Endothelial cell of umbilical vein (primary cell): ENCODE results near the gene CDYL. TPM values are rescaled to one million over a fixed set of nuclear protein-coding genes. Genes with fewer than 3 reads are reported as not detected.

Source experiments
- BruUV-seq: library from RNA; stranded (reverse); fragments of 400-500 nt; replicated peaks from 2 replicates; lab custom pipeline; 2021; lab: Mats Ljungman, UMichigan
- CTCF ChIA-PET: fragments of 300-600, 350-600 bp; sonication (Branson Sonifier 250); formaldehyde crosslinking; loops from one replicate; lab custom pipeline; 2021; ENCODE audit warnings: antibody characterized with exemption, inconsistent platforms; lab: Charles Lee
- POLR2A ChIA-PET: fragments of 300-600, 350-600 bp; sonication (Branson Sonifier 250); formaldehyde crosslinking; loops from one replicate; lab custom pipeline; 2021; ENCODE audit warnings: antibody characterized with exemption, inconsistent platforms; lab: Charles Lee
- DNase-seq: peaks from one replicate; pipeline ENCODE4 v3.0.0-alpha.2; 2011; ENCODE audit warnings: low read depth, low spot score
- FAIRE-seq: peaks from 2 replicates; lab custom pipeline; 2011; peaks lifted over from hg19 to GRCh38; lab: Jason Lieb, UNC
- H2AFZ ChIP-seq: 2 replicates; pipeline ENCODE4 v1.6.0; 2012; ENCODE audit warnings: low read depth, low read length, control low read depth, inconsistent platforms
- H3K27ac ChIP-seq: 2 replicates; pipeline ENCODE4 v1.5.1; 2011; ENCODE audit warnings: low read depth, mild to moderate bottlenecking, control low read depth, low read length, moderate library complexity; ENCODE audit not compliant: insufficient read depth
- H3K27me3 ChIP-seq, 2 experiments: 2 replicates each; pipeline versions ENCODE4 v1.6.0 to v1.6.1; 2011; ENCODE audit warnings: low read length in 2 of 2, mixed read lengths in 1 of 2; ENCODE audit not compliant: control insufficient read depth in 2 of 2, insufficient read depth in 2 of 2
- H3K36me3 ChIP-seq, 2 experiments: 2 replicates in 1 of 2; 3 replicates in 1 of 2; pipeline ENCODE4 v1.5.1; 2011; ENCODE audit warnings: low read length in 2 of 2, mild to moderate bottlenecking in 1 of 2, moderate library complexity in 1 of 2; ENCODE audit not compliant: control insufficient read depth in 2 of 2, insufficient read depth in 2 of 2; ENCODE audit errors: extremely low read depth in 1 of 2
- H3K4me1 ChIP-seq: 3 replicates; pipeline ENCODE4 v1.5.1; 2011; ENCODE audit warnings: mild to moderate bottlenecking, low read length; ENCODE audit not compliant: control insufficient read depth, insufficient read depth; ENCODE audit errors: extremely low read depth
- H3K4me2 ChIP-seq: 2 replicates; pipeline ENCODE4 v1.6.1; 2011; ENCODE audit warnings: low read length, control low read depth, mixed read lengths; ENCODE audit not compliant: insufficient read depth
- H3K4me3 ChIP-seq, 3 experiments: fragments of 200-600 bp in 1 of 3; sonication (generic), shearing (Covaris generic) in 1 of 3; replicated peaks in 1 of 3; 2 replicates each; pipeline ENCODE4 v1.5.1; 2011 to 2016; ENCODE audit warnings: control low read depth in 3 of 3, low read length in 3 of 3, mild to moderate bottlenecking in 2 of 3, inconsistent platforms in 1 of 3, low read depth in 1 of 3, moderate library complexity in 1 of 3; ENCODE audit not compliant: insufficient read depth in 1 of 3
- H3K79me2 ChIP-seq: 2 replicates; pipeline ENCODE4 v1.6.0; 2012; ENCODE audit warnings: low read length, inconsistent platforms; ENCODE audit not compliant: control insufficient read depth, insufficient read depth
- H3K9ac ChIP-seq: replicated peaks from 2 replicates; pipeline ENCODE3; 2011; ENCODE audit warnings: low read length, control low read depth; ENCODE audit not compliant: insufficient read depth; ENCODE audit errors: extremely low read depth
- H3K9me1 ChIP-seq: replicated peaks from 3 replicates; pipeline ENCODE4 v1.6.0; 2011; ENCODE audit warnings: mild to moderate bottlenecking, low read length; ENCODE audit not compliant: control insufficient read depth, insufficient read depth; ENCODE audit errors: extremely low read depth
- H3K9me3 ChIP-seq: replicated peaks from 2 replicates; pipeline ENCODE4 v1.5.1; 2012; ENCODE audit warnings: low read length, inconsistent platforms; ENCODE audit not compliant: control insufficient read depth, insufficient read depth
- H4K20me1 ChIP-seq: replicated peaks from 2 replicates; pipeline ENCODE3; 2011; ENCODE audit warnings: mild to moderate bottlenecking, low read length; ENCODE audit not compliant: control insufficient read depth, insufficient read depth; ENCODE audit errors: extremely low read depth
- EZH2 ChIP-seq: IDR thresholded peaks from 2 replicates; pipeline ENCODE4 v1.6.1; 2012; ENCODE audit warnings: borderline replicate concordance, low read depth, mild to moderate bottlenecking, moderate library complexity, low read length, inconsistent platforms; ENCODE audit not compliant: severe bottlenecking
- FOS ChIP-seq: IDR thresholded peaks from 2 replicates; pipeline ENCODE4 v1.6.1; 2011; ENCODE audit warnings: mild to moderate bottlenecking, low read length, moderate library complexity, borderline replicate concordance; ENCODE audit not compliant: insufficient read depth
- GATA2 ChIP-seq: IDR thresholded peaks from 2 replicates; pipeline ENCODE4 v1.7.0; 2011; ENCODE audit warnings: low read depth, mild to moderate bottlenecking, moderate library complexity, mixed read lengths, low read length; ENCODE audit not compliant: insufficient read length, insufficient read depth
- JUN ChIP-seq: IDR thresholded peaks from 2 replicates; pipeline ENCODE4 v1.6.1; 2011; ENCODE audit warnings: borderline replicate concordance, low read depth; ENCODE audit not compliant: insufficient read length, insufficient read depth
- MAX ChIP-seq: IDR thresholded peaks from 2 replicates; pipeline ENCODE4 v1.6.1; 2011; ENCODE audit not compliant: insufficient read depth, insufficient read length
- MYC ChIP-seq: IDR thresholded peaks from one replicate; pipeline ENCODE4 v1.6.1; 2011; ENCODE audit warnings: mild to moderate bottlenecking, low read depth, low read length
- POLR2A ChIP-seq: IDR thresholded peaks from 2 replicates; pipeline ENCODE4 v1.6.1; 2012; ENCODE audit warnings: low read depth, mild to moderate bottlenecking, control low read depth, low read length
- POLR2AphosphoS5 ChIP-seq: IDR thresholded peaks from 2 replicates; pipeline ENCODE4 v1.6.1; 2012; ENCODE audit warnings: low read depth, mild to moderate bottlenecking, control low read depth, low read length, moderate library complexity; ENCODE audit not compliant: insufficient read depth
- dilution Hi-C: fragments of 300-500 bp; cut with MboI; formaldehyde crosslinking; loops from one replicate; pipeline ENCODE4 v1.15.0; 2019; ENCODE audit warnings: low sequenced_read_pairs; ENCODE audit not compliant: extremely low pct_ligation_motif_present
- intact Hi-C: fragments of 100-400 bp; cut with micrococcal nuclease; formaldehyde crosslinking; loops from one replicate; pipeline ENCODE4 v1.10.0; 2022
- polyA plus RNA-seq, 4 experiments: library from polyadenylated mRNA; depleted of rRNA in 3 of 4; stranded (reverse) in 3 of 4; unstranded in 1 of 4; fragments of >200 nt; gene quantifications; 2 replicates each; pipeline versions ENCODE4 v1.2.1 to v1.2.3, GENCODE V29; 2011 to 2012; ENCODE audit warnings: missing spikeins in 1 of 4
- total RNA-seq: library from RNA; stranded (reverse); gene quantifications from 2 replicates; pipeline ENCODE4 v1.2.3, GENCODE V29; 2021
- TF ChIP-seq, protein P1 (sequence below), 2 donors: IDR thresholded peaks; 1 replicate in 1 of 2; 2 replicates in 1 of 2; pipeline ENCODE4 v1.5.1; 2011; ENCODE audit warnings: low read length in 2 of 2, mild to moderate bottlenecking in 2 of 2, moderate library complexity in 2 of 2, control low read depth in 1 of 2, inconsistent platforms in 1 of 2, low read depth in 1 of 2; ENCODE audit not compliant: insufficient read depth in 1 of 2; ENCODE audit errors: extremely low read depth in 1 of 2

Gene CDYL
- total and polyA plus RNA-seq, 2 donors (not counting 3 experiments of a cell fraction or from before 2014, with no cell fraction given), result 10.2 to 35.6 TPM

GRCh38 chr6:4743926-4744325 lies 32.3 kb upstream of the CDYL start:
- Histone ChIP-seq H3K36me3 (no peaks in the 10 kb centered on the region), H3K4me2 (no peak overlapping the region), H3K9me3 (no peaks in the 10 kb centered on the region), H4K20me1 (no peaks in the 10 kb centered on the region), H3K27ac (no peak overlapping the region), H3K9ac (no peak overlapping the region), H3K79me2 (no peaks in the 10 kb centered on the region), H2AFZ (no peak overlapping the region), H3K9me1 (no peaks in the 10 kb centered on the region), H3K4me3 (no peak overlapping the region), H3K27me3 (peaks cover 4 to 9% of the 10 kb centered on the region in 2 experiments), H3K4me1 (no peaks in the 10 kb centered on the region)
- intact Hi-C loops (no loop called here), dilution Hi-C loops (no loop called here)
- POLR2A ChIA-PET, result no interaction called here
- CTCF ChIA-PET, result interaction anchor here (0.8 to 1.4 kb wide), 3 partner anchors 9 to 19 kb away, joined by 3 to 4 read pairs (median 4); no protein-coding TSS in a partner anchor
- FAIRE-seq (no peak), DNase-seq (no peak)
- BruUV-seq, result no TSS peak
- no peak for TF ChIP-seq JUN
- TF ChIP-seq MAX, result no peak
- no peak for TF ChIP-seq POLR2A
- TF ChIP-seq EZH2, result no peak
- no peak for TF ChIP-seq POLR2AphosphoS5
- TF ChIP-seq, protein P1, sequence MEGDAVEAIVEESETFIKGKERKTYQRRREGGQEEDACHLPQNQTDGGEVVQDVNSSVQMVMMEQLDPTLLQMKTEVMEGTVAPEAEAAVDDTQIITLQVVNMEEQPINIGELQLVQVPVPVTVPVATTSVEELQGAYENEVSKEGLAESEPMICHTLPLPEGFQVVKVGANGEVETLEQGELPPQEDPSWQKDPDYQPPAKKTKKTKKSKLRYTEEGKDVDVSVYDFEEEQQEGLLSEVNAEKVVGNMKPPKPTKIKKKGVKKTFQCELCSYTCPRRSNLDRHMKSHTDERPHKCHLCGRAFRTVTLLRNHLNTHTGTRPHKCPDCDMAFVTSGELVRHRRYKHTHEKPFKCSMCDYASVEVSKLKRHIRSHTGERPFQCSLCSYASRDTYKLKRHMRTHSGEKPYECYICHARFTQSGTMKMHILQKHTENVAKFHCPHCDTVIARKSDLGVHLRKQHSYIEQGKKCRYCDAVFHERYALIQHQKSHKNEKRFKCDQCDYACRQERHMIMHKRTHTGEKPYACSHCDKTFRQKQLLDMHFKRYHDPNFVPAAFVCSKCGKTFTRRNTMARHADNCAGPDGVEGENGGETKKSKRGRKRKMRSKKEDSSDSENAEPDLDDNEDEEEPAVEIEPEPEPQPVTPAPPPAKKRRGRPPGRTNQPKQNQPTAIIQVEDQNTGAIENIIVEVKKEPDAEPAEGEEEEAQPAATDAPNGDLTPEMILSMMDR (IDR thresholded peaks at IDR 0.05; ENCODE audit: extremely low read depth in 1 of 2, insufficient read depth in 1 of 2, low read depth in 1 of 2, low read length in 2 of 2), result no peak
- TF ChIP-seq MYC, result no peak
- no peak for TF ChIP-seq GATA2
- TF ChIP-seq FOS, result no peak
